Natural killer cell (primary cell): Measurements from ENCODE around the gene PYCR2. TPM values are rescaled to one million over a fixed set of nuclear protein-coding genes. Genes with fewer than 3 reads are reported as not detected.

Experiments
- ATAC-seq, 3 donors: fragments of 150-1000 bp in 2 of 3; fragments of 200-7000 bp in 1 of 3; cut with Tn5 transposase; 1 replicate in 1 of 3; 2 replicates in 2 of 3; pipeline ENCODE4 v1.10.0; 2021; ENCODE audit warnings: mild to moderate bottlenecking in 2 of 3, moderate library complexity in 2 of 3
- DNase-seq, 2 donors: peaks; one replicate each; pipeline versions ENCODE4 v3.0.0 to v3.0.0-alpha.2; 2013 to 2021; ENCODE audit warnings: mixed read lengths in 1 of 2
- H3K27ac ChIP-seq: one replicate; pipeline ENCODE4 v1.5.1; 2013; ENCODE audit warnings: mild to moderate bottlenecking, low read length
- H3K27me3 ChIP-seq: one replicate; pipeline ENCODE4 v1.6.1; 2013; ENCODE audit warnings: low read length; ENCODE audit not compliant: control insufficient read depth, insufficient read depth
- H3K36me3 ChIP-seq: one replicate; pipeline ENCODE4 v1.6.1; 2013; ENCODE audit warnings: low read length; ENCODE audit not compliant: control insufficient read depth, insufficient read depth
- H3K4me1 ChIP-seq: one replicate; pipeline ENCODE4 v1.6.1; 2013; ENCODE audit warnings: low read length; ENCODE audit not compliant: control insufficient read depth, insufficient read depth
- H3K4me3 ChIP-seq: one replicate; pipeline ENCODE4 v1.5.1; 2013; ENCODE audit warnings: low read length
- H3K9me3 ChIP-seq: one replicate; pipeline ENCODE4 v1.6.1; 2013; ENCODE audit warnings: low read length; ENCODE audit not compliant: control insufficient read depth, insufficient read depth
- H3K27ac Mint-ChIP-seq, 2 donors: one replicate each; pipeline ENCODE4 v1.8.0; 2022; ENCODE audit warnings: mild to moderate bottlenecking in 2 of 2, mixed read lengths in 2 of 2, moderate library complexity in 1 of 2
- H3K27me3 Mint-ChIP-seq, 2 donors: one replicate each; pipeline ENCODE4 v1.8.0; 2022; ENCODE audit warnings: low read depth in 2 of 2, mixed read lengths in 2 of 2
- H3K36me3 Mint-ChIP-seq: one replicate; pipeline ENCODE4 v1.8.0; 2022; ENCODE audit warnings: mixed read lengths
- H3K4me1 Mint-ChIP-seq, 2 donors: one replicate each; pipeline ENCODE4 v1.8.0; 2022; ENCODE audit warnings: mixed read lengths in 2 of 2
- H3K4me3 Mint-ChIP-seq: one replicate; pipeline ENCODE4 v1.8.0; 2022; ENCODE audit warnings: mild to moderate bottlenecking, moderate library complexity, mixed read lengths
- H3K9me3 Mint-ChIP-seq, 2 donors: one replicate each; pipeline ENCODE4 v1.8.0; 2022; ENCODE audit warnings: mixed read lengths in 2 of 2
- WGBS: methylation state at CpG from one replicate; pipeline ENCODE4 v1.1.7; 2013; ENCODE audit warnings: missing lambda C conversion rate; ENCODE audit not compliant: insufficient coverage; 5-methylcytosine and 5-hydroxymethylcytosine counted together
- intact Hi-C: fragments of 100-400 bp; cut with micrococcal nuclease; formaldehyde crosslinking; loops from one replicate; pipeline ENCODE4 v1.14.2; 2022
- total RNA-seq, 4 donors: library from RNA; stranded (reverse); fragments of 120-200 nt in 1 of 4; gene quantifications; one replicate each; pipeline versions ENCODE4 v1.2.3 to v1.2.4, GENCODE V29; 2013 to 2022
- TF ChIP-seq, protein P1 (sequence below): fragments of 200-600 bp; IDR thresholded peaks from one replicate; pipeline ENCODE4 v1.8.0; 2022; ENCODE audit warnings: antibody characterized with exemption

The PYCR2 gene
- total RNA-seq, 3 donors from 2014 or later (not counting 1 experiment from before 2014, with no cell fraction given), result 57.7 to 74.5 (median 62.6) TPM

- peaks cover 0 to 6% of the 10 kb centered on the region in 2 donors for H3K4me1 Mint-ChIP-seq
- no peak for ATAC-seq
- no peaks in the 10 kb centered on the region for H3K36me3 Mint-ChIP-seq
- TF ChIP-seq, protein P1, sequence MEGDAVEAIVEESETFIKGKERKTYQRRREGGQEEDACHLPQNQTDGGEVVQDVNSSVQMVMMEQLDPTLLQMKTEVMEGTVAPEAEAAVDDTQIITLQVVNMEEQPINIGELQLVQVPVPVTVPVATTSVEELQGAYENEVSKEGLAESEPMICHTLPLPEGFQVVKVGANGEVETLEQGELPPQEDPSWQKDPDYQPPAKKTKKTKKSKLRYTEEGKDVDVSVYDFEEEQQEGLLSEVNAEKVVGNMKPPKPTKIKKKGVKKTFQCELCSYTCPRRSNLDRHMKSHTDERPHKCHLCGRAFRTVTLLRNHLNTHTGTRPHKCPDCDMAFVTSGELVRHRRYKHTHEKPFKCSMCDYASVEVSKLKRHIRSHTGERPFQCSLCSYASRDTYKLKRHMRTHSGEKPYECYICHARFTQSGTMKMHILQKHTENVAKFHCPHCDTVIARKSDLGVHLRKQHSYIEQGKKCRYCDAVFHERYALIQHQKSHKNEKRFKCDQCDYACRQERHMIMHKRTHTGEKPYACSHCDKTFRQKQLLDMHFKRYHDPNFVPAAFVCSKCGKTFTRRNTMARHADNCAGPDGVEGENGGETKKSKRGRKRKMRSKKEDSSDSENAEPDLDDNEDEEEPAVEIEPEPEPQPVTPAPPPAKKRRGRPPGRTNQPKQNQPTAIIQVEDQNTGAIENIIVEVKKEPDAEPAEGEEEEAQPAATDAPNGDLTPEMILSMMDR, result no peak
- no peaks in the 10 kb centered on the region for H3K27me3 Mint-ChIP-seq
- H3K9me3 Mint-ChIP-seq, result no peaks in the 10 kb centered on the region
- intact Hi-C loops, result loop anchor here (2.0 kb wide), 1 partner anchor 15 kb away; no protein-coding TSS in a partner anchor
- no peak overlapping the region for H3K4me3 Mint-ChIP-seq
- no peaks in the 10 kb centered on the region for H3K36me3 ChIP-seq
- peaks cover 6% of the 10 kb centered on the region for H3K4me1 ChIP-seq
- DNase-seq, result no peak
- H3K27me3 ChIP-seq, result no peaks in the 10 kb centered on the region
- H3K27ac Mint-ChIP-seq, result no peak overlapping the region
- no peak overlapping the region for H3K27ac ChIP-seq
- WGBS, result 81% methylated on average over 19 of the region's 20 CpGs
- no peaks in the 10 kb centered on the region for H3K9me3 ChIP-seq
- H3K4me3 ChIP-seq, result no peak overlapping the region
These were observed 37.8 kb upstream of the PYCR2 start for GRCh38 chr1:225961659-225962439.

- no peaks in the 10 kb centered on the region for H3K9me3 ChIP-seq
- peaks cover 6% of the 10 kb centered on the region for H3K4me1 ChIP-seq
- 75% methylated on average over 3 of the region's 3 CpGs for WGBS
- DNase-seq, result no peak
- no peaks in the 10 kb centered on the region for H3K36me3 Mint-ChIP-seq
- H3K4me3 Mint-ChIP-seq, result no peak overlapping the region
- peaks cover 0 to 6% of the 10 kb centered on the region in 2 donors for H3K4me1 Mint-ChIP-seq
- intact Hi-C loops, result no loop called here
- TF ChIP-seq, protein P1, result no peak
- H3K36me3 ChIP-seq, result no peaks in the 10 kb centered on the region
- H3K27me3 ChIP-seq, result no peaks in the 10 kb centered on the region
- no peak overlapping the region for H3K4me3 ChIP-seq
- no peak for ATAC-seq
- no peak overlapping the region for H3K27ac Mint-ChIP-seq
- H3K9me3 Mint-ChIP-seq, result no peaks in the 10 kb centered on the region
- no peak overlapping the region for H3K27ac ChIP-seq
- H3K27me3 Mint-ChIP-seq, result peaks cover 0 to 10% of the 10 kb centered on the region in 2 donors
These were observed 34.0 kb upstream of the PYCR2 start for GRCh38 chr1:225958041-225958440.

DNA sequence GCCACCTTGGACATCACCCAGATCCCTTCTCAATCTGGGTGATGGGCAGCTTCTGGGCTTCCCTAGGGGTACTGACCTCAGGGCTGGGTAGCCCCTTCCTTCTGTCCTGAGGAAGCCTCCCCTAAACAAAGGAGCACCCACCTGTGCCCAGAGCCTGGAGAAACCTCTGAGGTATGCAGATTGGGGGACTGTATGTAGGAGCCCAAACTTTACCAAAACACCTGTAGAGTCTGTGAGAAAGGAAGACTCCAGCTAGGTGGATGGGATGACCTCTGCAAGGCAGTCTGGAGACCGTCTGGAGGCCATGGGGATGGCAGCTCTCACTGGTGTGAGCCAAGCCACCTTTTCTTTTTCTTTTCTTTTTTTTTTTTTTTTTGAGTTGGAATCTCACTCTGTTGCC is 30.7 kb upstream of the PYCR2 start:
- Histone ChIP-seq H3K27me3 (no peaks in the 10 kb centered on the region), H3K36me3 (no peaks in the 10 kb centered on the region), H3K4me1 (no peaks in the 10 kb centered on the region), H3K27ac (no peak overlapping the region), H3K9me3 (no peaks in the 10 kb centered on the region), H3K4me3 (no peak overlapping the region)
- H3K4me1 Mint-ChIP-seq, result peaks cover 0 to 8% of the 10 kb centered on the region in 2 donors
- no peaks in the 10 kb centered on the region for H3K36me3 Mint-ChIP-seq
- 89% methylated on average over 1 of the region's 1 CpG for WGBS
- H3K27ac Mint-ChIP-seq, result no peak overlapping the region
- no peak for DNase-seq
- intact Hi-C loops, result no loop called here
- H3K27me3 Mint-ChIP-seq, result peaks cover 19 to 27% of the 10 kb centered on the region in 2 donors
- no peaks in the 10 kb centered on the region for H3K9me3 Mint-ChIP-seq
- no peak overlapping the region for H3K4me3 Mint-ChIP-seq
- TF ChIP-seq, protein P1, result no peak
- no peak for ATAC-seq

DNA sequence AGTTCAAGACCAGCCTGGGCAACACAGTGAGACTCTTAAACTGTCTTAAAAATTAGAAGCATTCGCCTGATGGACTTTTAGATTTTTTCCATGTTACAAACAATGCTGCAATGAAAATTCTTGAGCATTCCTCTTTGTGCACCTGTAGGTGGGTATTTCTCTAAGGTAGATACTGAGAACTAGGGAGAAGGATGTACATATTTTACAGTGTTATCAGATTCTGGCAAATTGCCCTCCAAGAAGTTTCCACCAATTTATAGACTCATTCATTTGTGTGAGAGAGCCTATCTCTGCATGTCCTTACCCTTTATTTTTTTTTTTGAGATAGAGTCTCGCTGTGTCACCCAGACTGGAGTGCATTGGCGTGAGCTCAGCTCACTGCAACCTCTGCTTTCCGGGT is 29.3 kb upstream of the PYCR2 start:
- H3K27me3 ChIP-seq, result no peaks in the 10 kb centered on the region
- intact Hi-C loops, result no loop called here
- H3K4me1 Mint-ChIP-seq, result peaks cover 0 to 8% of the 10 kb centered on the region in 2 donors
- H3K4me3 ChIP-seq, result no peak overlapping the region
- no peak overlapping the region for H3K27ac ChIP-seq
- peaks cover 19 to 31% of the 10 kb centered on the region in 2 donors for H3K27me3 Mint-ChIP-seq
- H3K27ac Mint-ChIP-seq, result no peak overlapping the region
- 93% methylated on average over 4 of the region's 4 CpGs for WGBS
- H3K4me1 ChIP-seq, result no peaks in the 10 kb centered on the region
- TF ChIP-seq, protein P1, result no peak
- DNase-seq (no peak), ATAC-seq (no peak)
- H3K36me3 ChIP-seq, result no peaks in the 10 kb centered on the region
- no peak overlapping the region for H3K4me3 Mint-ChIP-seq
- no peaks in the 10 kb centered on the region for H3K36me3 Mint-ChIP-seq
- H3K9me3 Mint-ChIP-seq, result no peaks in the 10 kb centered on the region
- H3K9me3 ChIP-seq, result no peaks in the 10 kb centered on the region
